ENCODE results near the gene CFAP68.
"Not testable (repeated sequence)": the region's sequence is repeated elsewhere in the genome, so short reads cannot be mapped to it uniquely, and the experiment has no call there.

The CFAP68 gene

GRCh38 chr11:111870522-111870885 lies 8.8 kb upstream of the CFAP68 start:
- no peak for DNase-seq (ENCODE audit: low read depth in 1 of 2, low spot score in 1 of 2)

GRCh38 chr11:111870886-111871692 lies 8.3 kb upstream of the CFAP68 start, which contains the start of gene ALG9:
Gene ALG9, minus strand, starts transcription at chr11:111871581. Its CDS starts 99 bp downstream, at chr11:111871482.
- peak; percentile 75 to 90 for DNase-seq (ENCODE audit: low read depth in 1 of 2, low spot score in 1 of 2)

GRCh38 chr11:111871693-111872161 lies 7.6 kb upstream of the CFAP68 start:
- no peak for DNase-seq (ENCODE audit: low read depth in 1 of 2, low spot score in 1 of 2)

- DNase-seq (ENCODE audit: low read depth in 1 of 2, low spot score in 1 of 2) = no peak
Observed at GRCh38 chr11:111878385-111878848, 924 bp upstream of the CFAP68 start.

- no peak for DNase-seq (ENCODE audit: low read depth in 1 of 2, low spot score in 1 of 2)
Observed at GRCh38 chr11:111879637-111879960, 258 bp downstream of the CFAP68 start.

GRCh38 chr11:111882202-111882601 lies 2.9 kb downstream of the CFAP68 start:
- DNase-seq (ENCODE audit: low read depth in 1 of 2, low spot score in 1 of 2) = no peak

GRCh38 chr11:111885053-111885452 lies 5.7 kb downstream of the CFAP68 start:
- not testable (repeated sequence) for DNase-seq (ENCODE audit: low read depth in 1 of 2, low spot score in 1 of 2)

- no peak for DNase-seq (ENCODE audit: low read depth in 1 of 2, low spot score in 1 of 2)
Observed at GRCh38 chr11:111886032-111886431, 6.7 kb downstream of the CFAP68 start.

GRCh38 chr11:111886844-111887243 lies 7.5 kb downstream of the CFAP68 start:
- DNase-seq (ENCODE audit: low read depth in 1 of 2, low spot score in 1 of 2) = no peak

- no peak for DNase-seq (ENCODE audit: low read depth in 1 of 2, low spot score in 1 of 2)
Observed at GRCh38 chr11:111905411-111905810, 26.1 kb downstream of the CFAP68 start.

GRCh38 chr11:111906680-111907079 lies 27.3 kb downstream of the CFAP68 start:
- DNase-seq (ENCODE audit: low read depth in 1 of 2, low spot score in 1 of 2) = no peak

- no peak for DNase-seq (ENCODE audit: low read depth in 1 of 2, low spot score in 1 of 2)
Observed at GRCh38 chr11:111908639-111909305, 29.4 kb downstream of the CFAP68 start.

- DNase-seq (ENCODE audit: low read depth in 1 of 2, low spot score in 1 of 2) = no peak
Observed at GRCh38 chr11:111909378-111909777, 30.0 kb downstream of the CFAP68 start.

- DNase-seq (ENCODE audit: low read depth in 1 of 2, low spot score in 1 of 2) = no peak
Observed at GRCh38 chr11:111910676-111911562, 31.6 kb downstream of the CFAP68 start.

- DNase-seq (ENCODE audit: low read depth in 1 of 2, low spot score in 1 of 2) = no peak
Observed at GRCh38 chr11:111911563-111912401, 32.4 kb downstream of the CFAP68 start, which contains the start of gene CRYAB. Gene CRYAB, minus strand, starts transcription at chr11:111911770. Its CDS starts 46 bp downstream, at chr11:111911724.

GRCh38 chr11:111912535-111912934 lies 33.2 kb downstream of the CFAP68 start, which contains the start of gene HSPB2:
Gene HSPB2, plus strand, starts transcription at chr11:111912734. Its CDS starts 96 bp downstream, at chr11:111912830.
- DNase-seq (ENCODE audit: low read depth in 1 of 2, low spot score in 1 of 2) = no peak

- DNase-seq (ENCODE audit: low read depth in 1 of 2, low spot score in 1 of 2) = no peak
Observed at GRCh38 chr11:111913031-111913861, 33.9 kb downstream of the CFAP68 start.

GRCh38 chr11:111913997-111914396 lies 34.7 kb downstream of the CFAP68 start:
- DNase-seq (ENCODE audit: low read depth in 1 of 2, low spot score in 1 of 2) = no peak

GRCh38 chr11:111916768-111917167 lies 37.4 kb downstream of the CFAP68 start:
- no peak for DNase-seq (ENCODE audit: low read depth in 1 of 2, low spot score in 1 of 2)

Measured in activated T-helper 1 cell treated with anti-CD3 and anti-CD28 coated beads, Interleukin-2, amount 50 U/mL, for 16 hours (primary cell).